ENCODE results near the gene TSKU. TPM values are rescaled to one million over a fixed set of nuclear protein-coding genes. Genes with fewer than 3 reads are reported as not detected.

The TSKU gene
- total RNA-seq, 1 donor from 2014 or later, result 7.1 TPM

- no peak for DNase-seq (ENCODE audit: low spot score)
- H3K4me3 Mint-ChIP-seq, result no peak overlapping the region
- no peaks in the 10 kb centered on the region for H3K9me3 Mint-ChIP-seq
- peaks cover 9% of the 10 kb centered on the region for H3F3A ChIP-seq (ENCODE audit: low read depth)
- TF ChIP-seq EZH2phosphoT487 (IDR thresholded peaks at IDR 0.05) (no peak), EZH2 (IDR thresholded peaks at IDR 0.05) (no peak), CTCF (IDR thresholded peaks at IDR 0.05) (no peak)
- no peaks in the 10 kb centered on the region for H3K27me3 ChIP-seq
- H3K79me2 ChIP-seq (ENCODE audit: low read depth), result peaks cover 6% of the 10 kb centered on the region
- no peaks in the 10 kb centered on the region for H3K36me3 ChIP-seq
- peaks cover 9% of the 10 kb centered on the region for H3K36me3 Mint-ChIP-seq
- H3K27ac ChIP-seq, result no peak overlapping the region
- peaks cover 7% of the 10 kb centered on the region for H3K4me1 Mint-ChIP-seq
- no peaks in the 10 kb centered on the region for H3K9me3 ChIP-seq (ENCODE audit: low read depth)
- no peak overlapping the region for H3K27ac Mint-ChIP-seq
- H3K4me2 ChIP-seq, result no peak overlapping the region
- H3K4me1 ChIP-seq, result peaks cover 15% of the 10 kb centered on the region
- no peak overlapping the region for H2AFZ ChIP-seq (replicated peaks)
- no peak overlapping the region for H3K9ac ChIP-seq
- H4K20me1 ChIP-seq (ENCODE audit: low read depth), result peaks cover 37% of the 10 kb centered on the region
- H3K27me3 Mint-ChIP-seq (ENCODE audit: insufficient read depth, low read depth), result peaks cover 10% of the 10 kb centered on the region
- no peak overlapping the region for H3K4me3 ChIP-seq
Measured at GRCh38 chr11:76801225-76801624, 18.1 kb downstream of the TSKU start.

GRCh38 chr11:76801736-76802135, 18.6 kb downstream of the TSKU start:
- Histone ChIP-seq H3K79me2 (ENCODE audit: low read depth) (peaks cover 6% of the 10 kb centered on the region), H3K9me3 (ENCODE audit: low read depth) (no peaks in the 10 kb centered on the region), H3K4me1 (peaks cover 20% of the 10 kb centered on the region), H3K9ac (no peak overlapping the region), H3K27ac (no peak overlapping the region), H2AFZ (replicated peaks) (no peak overlapping the region), H3K36me3 (no peaks in the 10 kb centered on the region), H3K27me3 (no peaks in the 10 kb centered on the region), H3K4me2 (no peak overlapping the region), H4K20me1 (ENCODE audit: low read depth) (peaks cover 32% of the 10 kb centered on the region), H3K4me3 (no peak overlapping the region), H3F3A (ENCODE audit: low read depth) (peaks cover 14% of the 10 kb centered on the region)
- Mint-ChIP-seq H3K4me3 (no peak overlapping the region), H3K27ac (no peak overlapping the region), H3K36me3 (peaks cover 9% of the 10 kb centered on the region), H3K4me1 (peaks cover 12% of the 10 kb centered on the region), H3K9me3 (no peaks in the 10 kb centered on the region), H3K27me3 (ENCODE audit: insufficient read depth, low read depth) (peaks cover 10% of the 10 kb centered on the region)
- no peak for DNase-seq (ENCODE audit: low spot score)
- no peak for TF ChIP-seq CTCF (IDR thresholded peaks at IDR 0.05)
- TF ChIP-seq EZH2 (IDR thresholded peaks at IDR 0.05), result no peak
- no peak for TF ChIP-seq EZH2phosphoT487 (IDR thresholded peaks at IDR 0.05)

- Histone ChIP-seq H3K27ac (no peak overlapping the region), H3F3A (ENCODE audit: low read depth) (peaks cover 18% of the 10 kb centered on the region), H3K9me3 (ENCODE audit: low read depth) (no peaks in the 10 kb centered on the region), H4K20me1 (ENCODE audit: low read depth) (peaks cover 28% of the 10 kb centered on the region), H3K79me2 (ENCODE audit: low read depth) (peaks cover 6% of the 10 kb centered on the region), H2AFZ (replicated peaks) (no peak overlapping the region), H3K4me2 (no peak overlapping the region), H3K4me1 (peaks cover 24% of the 10 kb centered on the region), H3K27me3 (no peaks in the 10 kb centered on the region), H3K9ac (no peak overlapping the region), H3K36me3 (no peaks in the 10 kb centered on the region), H3K4me3 (no peak overlapping the region)
- H3K27me3 Mint-ChIP-seq (ENCODE audit: insufficient read depth, low read depth), result peaks cover 10% of the 10 kb centered on the region
- H3K4me1 Mint-ChIP-seq, result peaks cover 14% of the 10 kb centered on the region
- H3K27ac Mint-ChIP-seq, result no peak overlapping the region
- DNase-seq (ENCODE audit: low spot score), result no peak
- peaks cover 7% of the 10 kb centered on the region for H3K36me3 Mint-ChIP-seq
- no peaks in the 10 kb centered on the region for H3K9me3 Mint-ChIP-seq
- H3K4me3 Mint-ChIP-seq, result no peak overlapping the region
- TF ChIP-seq EZH2 (IDR thresholded peaks at IDR 0.05) (no peak), EZH2phosphoT487 (IDR thresholded peaks at IDR 0.05) (no peak), CTCF (IDR thresholded peaks at IDR 0.05) (no peak)
Measured at GRCh38 chr11:76802151-76802550, 19.0 kb downstream of the TSKU start.
